Type B pancreatic cell (in vitro differentiated cells): ENCODE results near the gene KIF26A. TPM values are rescaled to one million over a fixed set of nuclear protein-coding genes. Genes with fewer than 3 reads are reported as not detected.

Source experiments
- DNase-seq: peaks from one replicate; pipeline ENCODE4 v3.0.0; 2021; ENCODE audit warnings: mixed read lengths; ENCODE audit not compliant: unreplicated experiment; ENCODE audit errors: extremely low spot score
- H3K27ac Mint-ChIP-seq: 2 replicates; pipeline ENCODE4 v1.8.0; 2021; ENCODE audit warnings: mild to moderate bottlenecking, mixed read lengths
- H3K27me3 Mint-ChIP-seq: 2 replicates; pipeline ENCODE4 v1.8.0; 2021; ENCODE audit warnings: mixed read lengths
- H3K36me3 Mint-ChIP-seq: 2 replicates; pipeline ENCODE4 v1.8.0; 2021; ENCODE audit warnings: mixed read lengths
- H3K4me1 Mint-ChIP-seq: one replicate; pipeline ENCODE4 v1.8.0; 2021; ENCODE audit warnings: mixed read lengths; ENCODE audit not compliant: unreplicated experiment
- H3K4me3 Mint-ChIP-seq: 2 replicates; pipeline ENCODE4 v1.8.0; 2021; ENCODE audit warnings: mild to moderate bottlenecking, mixed read lengths
- H3K9me3 Mint-ChIP-seq: 2 replicates; pipeline ENCODE4 v1.8.0; 2021; ENCODE audit warnings: mixed read lengths
- microRNA-seq: library from miRNA; unstranded; fragments of <30 nt; microRNA quantifications from one replicate; pipeline ENCODE4, GENCODE V29; 2020
- total RNA-seq: library from RNA; stranded (reverse); gene quantifications from 2 replicates; pipeline ENCODE4 v1.2.1, GENCODE V29; 2021; ENCODE audit warnings: low replicate concordance
- TF ChIP-seq, protein P1 (sequence below): fragments of 200-600 bp; sonication (generic); conservative IDR thresholded peaks from 2 replicates; pipeline ENCODE4 v1.5.0; 2021; ENCODE audit warnings: antibody characterized with exemption, mild to moderate bottlenecking

The KIF26A gene
- total RNA-seq, 1 donor from 2014 or later, result 23.4 TPM

DNA sequence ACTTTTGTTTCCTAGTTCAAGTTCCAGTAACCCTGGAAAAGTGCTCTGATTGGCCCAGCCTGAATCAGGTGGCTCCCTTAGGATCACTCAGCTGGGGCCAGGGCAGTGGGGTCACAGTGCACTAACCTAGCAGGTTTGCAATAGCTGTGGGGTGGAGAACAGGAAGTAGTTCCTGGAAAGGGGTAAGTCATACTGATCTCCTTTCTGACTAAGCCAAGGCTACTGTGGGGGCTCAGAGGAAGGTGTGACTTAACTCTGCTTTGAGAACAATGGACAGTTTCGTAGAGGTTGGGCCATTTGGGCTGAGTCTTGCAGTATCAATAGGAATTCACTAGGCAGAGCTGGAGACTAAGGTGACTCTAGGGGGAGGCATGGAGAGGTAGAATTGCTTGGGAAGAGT, 89.4 kb downstream of the KIF26A start:
- H3K27ac Mint-ChIP-seq, result no peak overlapping the region
- peaks cover 21% of the 10 kb centered on the region for H3K4me1 Mint-ChIP-seq
- TF ChIP-seq, protein P1, sequence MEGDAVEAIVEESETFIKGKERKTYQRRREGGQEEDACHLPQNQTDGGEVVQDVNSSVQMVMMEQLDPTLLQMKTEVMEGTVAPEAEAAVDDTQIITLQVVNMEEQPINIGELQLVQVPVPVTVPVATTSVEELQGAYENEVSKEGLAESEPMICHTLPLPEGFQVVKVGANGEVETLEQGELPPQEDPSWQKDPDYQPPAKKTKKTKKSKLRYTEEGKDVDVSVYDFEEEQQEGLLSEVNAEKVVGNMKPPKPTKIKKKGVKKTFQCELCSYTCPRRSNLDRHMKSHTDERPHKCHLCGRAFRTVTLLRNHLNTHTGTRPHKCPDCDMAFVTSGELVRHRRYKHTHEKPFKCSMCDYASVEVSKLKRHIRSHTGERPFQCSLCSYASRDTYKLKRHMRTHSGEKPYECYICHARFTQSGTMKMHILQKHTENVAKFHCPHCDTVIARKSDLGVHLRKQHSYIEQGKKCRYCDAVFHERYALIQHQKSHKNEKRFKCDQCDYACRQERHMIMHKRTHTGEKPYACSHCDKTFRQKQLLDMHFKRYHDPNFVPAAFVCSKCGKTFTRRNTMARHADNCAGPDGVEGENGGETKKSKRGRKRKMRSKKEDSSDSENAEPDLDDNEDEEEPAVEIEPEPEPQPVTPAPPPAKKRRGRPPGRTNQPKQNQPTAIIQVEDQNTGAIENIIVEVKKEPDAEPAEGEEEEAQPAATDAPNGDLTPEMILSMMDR, result no peak
- H3K27me3 Mint-ChIP-seq, result peaks cover 3% of the 10 kb centered on the region
- no peak for DNase-seq
- H3K9me3 Mint-ChIP-seq, result no peaks in the 10 kb centered on the region
- H3K36me3 Mint-ChIP-seq, result no peaks in the 10 kb centered on the region
- no peak overlapping the region for H3K4me3 Mint-ChIP-seq

DNA sequence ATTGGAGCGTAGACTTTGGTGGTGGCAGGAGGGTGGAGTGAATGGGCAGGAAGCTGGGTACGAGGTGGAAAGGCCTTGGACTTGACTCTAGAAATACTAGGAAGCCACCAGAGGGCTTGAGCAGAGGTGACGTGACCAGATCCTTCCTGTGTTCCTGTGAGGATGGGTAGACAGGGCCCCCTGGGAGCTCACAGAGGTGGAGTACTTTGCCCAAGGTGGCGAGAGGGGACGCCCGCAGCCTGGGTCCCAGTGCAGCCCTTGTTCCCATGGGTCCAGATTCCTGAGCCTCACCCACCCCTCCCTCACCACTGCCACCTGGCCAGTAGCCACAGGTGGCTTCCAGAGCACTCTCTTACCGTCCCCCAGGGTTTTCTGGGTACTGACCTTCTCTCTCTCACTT, 89.8 kb downstream of the KIF26A start:
- H3K36me3 Mint-ChIP-seq, result no peaks in the 10 kb centered on the region
- DNase-seq, result no peak

DNA sequence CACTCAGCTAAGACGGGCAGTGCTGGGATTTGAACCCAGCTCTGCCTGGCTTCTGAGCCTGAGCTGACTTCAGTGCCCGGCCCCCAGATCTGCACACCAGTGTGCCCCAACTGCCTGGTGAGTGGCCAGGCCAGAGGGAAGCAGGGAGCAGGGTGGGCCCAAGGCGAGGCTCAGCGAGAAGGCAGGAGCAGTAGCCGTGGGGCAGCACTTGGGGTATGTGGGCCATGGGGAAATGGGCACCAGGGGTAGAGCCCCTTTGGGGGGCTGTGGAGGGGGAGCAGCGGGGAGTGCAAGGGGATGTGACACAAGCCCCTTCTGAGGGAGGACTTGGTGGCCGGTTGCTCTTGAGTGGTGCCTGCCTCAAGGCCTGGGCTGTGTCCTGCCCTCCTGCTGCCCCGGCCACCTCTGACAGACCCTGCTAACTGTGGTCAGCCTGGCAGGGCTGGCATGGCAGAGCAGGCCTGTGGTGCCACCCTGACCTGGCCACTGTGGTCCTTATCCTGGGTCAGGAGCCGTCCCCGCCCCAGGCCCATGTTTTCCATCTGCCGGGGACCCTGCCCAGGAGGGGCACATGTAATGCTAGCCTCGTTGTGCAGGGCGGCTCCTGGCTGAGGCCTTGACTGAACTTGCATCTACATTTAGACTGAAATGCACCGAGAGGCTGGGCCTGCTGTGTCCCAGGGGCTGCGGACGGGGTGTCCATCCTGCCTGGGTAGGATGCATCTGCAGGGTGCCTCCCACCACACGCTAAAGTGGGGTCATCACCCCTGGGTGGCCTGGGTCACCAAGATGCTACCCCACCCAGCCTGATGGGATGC, 90.5 kb downstream of the KIF26A start:
- TF ChIP-seq, protein P1, result no peak
- DNase-seq, result no peak
- Mint-ChIP-seq H3K4me1 (peaks cover 19% of the 10 kb centered on the region), H3K27ac (no peak overlapping the region), H3K36me3 (no peaks in the 10 kb centered on the region), H3K27me3 (peaks cover 3% of the 10 kb centered on the region), H3K4me3 (no peak overlapping the region), H3K9me3 (peaks cover 8% of the 10 kb centered on the region)

More for the DNA sequence above, 89.8 kb downstream of the KIF26A start:
- Mint-ChIP-seq H3K9me3 (peaks cover under 1% of the 10 kb centered on the region), H3K27ac (no peak overlapping the region), H3K4me3 (no peak overlapping the region), H3K4me1 (peaks cover 21% of the 10 kb centered on the region), H3K27me3 (peaks cover 3% of the 10 kb centered on the region)
- TF ChIP-seq, protein P1, result no peak

DNA sequence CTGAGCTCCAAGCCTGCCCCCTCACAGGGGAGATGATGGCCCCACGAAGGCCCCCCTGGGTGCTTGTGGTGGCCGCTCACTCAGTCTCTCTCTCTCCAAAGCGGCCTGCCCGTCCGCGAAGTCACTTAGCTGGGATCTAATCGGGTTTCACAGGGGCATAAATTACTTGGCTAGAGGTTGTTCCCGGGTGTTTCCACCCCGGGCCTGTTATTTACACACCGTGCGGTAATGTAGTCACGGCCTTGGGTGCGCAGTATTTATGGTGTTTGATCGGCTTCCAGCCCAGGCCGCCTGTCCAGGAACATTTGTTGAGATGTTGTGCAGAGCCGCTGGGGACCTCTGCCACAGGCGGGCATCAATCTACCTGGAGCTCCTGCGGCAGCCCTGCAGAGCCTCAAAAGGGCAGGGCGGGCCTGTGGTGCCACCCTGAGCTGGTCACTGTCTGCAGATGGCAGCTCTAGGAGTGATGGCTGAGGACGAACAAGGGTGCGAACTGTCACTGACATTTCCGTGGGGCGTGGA, 91.2 kb downstream of the KIF26A start:
- Mint-ChIP-seq H3K9me3 (peaks cover 8% of the 10 kb centered on the region), H3K27ac (no peak overlapping the region), H3K4me1 (peaks cover 12% of the 10 kb centered on the region), H3K27me3 (peaks cover 3% of the 10 kb centered on the region), H3K36me3 (no peaks in the 10 kb centered on the region), H3K4me3 (no peak overlapping the region)
- TF ChIP-seq, protein P1, result no peak
- DNase-seq, result no peak

DNA sequence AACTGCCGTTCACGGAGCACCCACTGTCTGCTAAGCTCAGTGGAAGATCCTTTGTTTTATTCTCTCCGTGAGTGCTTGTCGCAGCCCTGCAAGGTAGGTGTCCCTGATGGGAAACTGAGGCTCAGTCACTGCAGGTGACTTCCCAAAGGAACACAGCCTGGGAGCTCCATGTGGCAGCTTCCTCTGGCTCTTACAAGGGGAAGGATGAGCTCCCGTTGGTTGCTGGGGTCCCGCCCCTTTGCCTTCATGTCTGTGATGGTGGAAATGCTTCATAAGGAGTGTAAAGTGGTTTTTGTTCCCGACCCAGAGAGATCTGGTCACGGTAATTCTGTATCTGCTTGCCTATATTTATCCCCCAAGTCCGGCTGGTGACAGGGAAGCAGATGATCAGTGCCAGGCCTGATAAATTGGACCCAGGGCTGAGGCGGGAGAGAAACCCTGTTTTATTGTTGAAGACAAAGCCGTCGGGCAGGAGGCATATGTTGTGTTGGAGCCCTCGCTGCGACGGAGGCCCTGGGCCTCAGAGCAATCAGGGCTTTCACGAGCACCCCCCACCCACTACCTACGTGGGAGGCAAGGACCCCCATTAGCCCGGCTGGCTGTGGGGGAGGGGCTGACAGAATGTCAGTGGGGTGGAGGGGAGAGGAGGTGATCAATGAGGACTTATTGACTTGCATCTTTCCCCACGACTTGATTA, 91.9 kb downstream of the KIF26A start:
- Mint-ChIP-seq H3K27me3 (peaks cover 3% of the 10 kb centered on the region), H3K9me3 (peaks cover 8% of the 10 kb centered on the region), H3K36me3 (no peaks in the 10 kb centered on the region), H3K27ac (no peak overlapping the region), H3K4me3 (no peak overlapping the region), H3K4me1 (peaks cover 8% of the 10 kb centered on the region)
- TF ChIP-seq, protein P1, result no peak
- no peak for DNase-seq

Small RNAs within 50 kb of the gene (microRNA-seq; reads per million reads assigned to microRNA genes)
- not detected for gene MIR203A
- not detected for gene MIR203B

Other genes starting within 250 kb of the KIF26A start
- gene TDRD9, start 210.1 kb upstream of the KIF26A start, total RNA-seq, result not detected in 2 replicates
- not detected in 2 replicates for gene RD3L, start 196.1 kb upstream of the KIF26A start, total RNA-seq
- 0.29 TPM in 1 of 2 replicates, not detected in the other for gene ASPG, start 52.9 kb upstream of the KIF26A start, total RNA-seq